NAMALWA (cell line): ENCODE measurements around the gene HOXA6.

Experiments used
- DNase-seq: peaks from one replicate; pipeline ENCODE4 v3.0.0-alpha.2; 2015; ENCODE audit warnings: low spot score

The HOXA6 gene

GRCh38 chr7:27147199-27148030, at the start of gene HOXA6:
HOXA6 (minus strand) TSS chr7:27147774; CDS start chr7:27147749, 25 bp downstream.
- DNase-seq = no peak

GRCh38 chr7:27196287-27196767, 48.8 kb upstream of the HOXA6 start:
- peak; percentile 94 for DNase-seq

GRCh38 chr7:27194686-27195379, 47.3 kb upstream of the HOXA6 start:
- no peak for DNase-seq

GRCh38 chr7:27194002-27194352, 46.4 kb upstream of the HOXA6 start:
- DNase-seq = no peak

- DNase-seq = no peak
These were observed 45.9 kb upstream of the HOXA6 start for GRCh38 chr7:27193335-27194001.

- no peak for DNase-seq
These were observed 45.2 kb upstream of the HOXA6 start for GRCh38 chr7:27192546-27193334.

- DNase-seq = no peak
These were observed 44.4 kb upstream of the HOXA6 start for GRCh38 chr7:27191833-27192545.

- DNase-seq = no peak
These were observed 43.7 kb upstream of the HOXA6 start for GRCh38 chr7:27191161-27191731.

- DNase-seq = no peak
These were observed 42.6 kb upstream of the HOXA6 start for GRCh38 chr7:27189997-27190748.

- DNase-seq = no peak
These were observed 41.9 kb upstream of the HOXA6 start for GRCh38 chr7:27189295-27189996.

- DNase-seq = no peak
These were observed 41.1 kb upstream of the HOXA6 start for GRCh38 chr7:27188386-27189294.

- DNase-seq = no peak
These were observed 40.2 kb upstream of the HOXA6 start for GRCh38 chr7:27187475-27188385.

GRCh38 chr7:27186668-27187474, 39.3 kb upstream of the HOXA6 start:
- no peak for DNase-seq

GRCh38 chr7:27185854-27186667, 38.5 kb upstream of the HOXA6 start:
- no peak for DNase-seq

GRCh38 chr7:27185013-27185853, 37.7 kb upstream of the HOXA6 start, which contains the start of gene HOXA11:
HOXA11 (minus strand) TSS chr7:27185232; CDS start chr7:27185144, 88 bp downstream.
- DNase-seq = no peak
